CD4-positive, alpha-beta T cell treated with Interferon alpha-2 for 1 hour (primary cell): Measurements from ENCODE around the gene CIZ1.

Experiments
- DNase-seq, 2 donors: peaks; one replicate each; pipeline ENCODE4 v3.0.0-alpha.2; 2020 to 2022

Gene CIZ1

DNA sequence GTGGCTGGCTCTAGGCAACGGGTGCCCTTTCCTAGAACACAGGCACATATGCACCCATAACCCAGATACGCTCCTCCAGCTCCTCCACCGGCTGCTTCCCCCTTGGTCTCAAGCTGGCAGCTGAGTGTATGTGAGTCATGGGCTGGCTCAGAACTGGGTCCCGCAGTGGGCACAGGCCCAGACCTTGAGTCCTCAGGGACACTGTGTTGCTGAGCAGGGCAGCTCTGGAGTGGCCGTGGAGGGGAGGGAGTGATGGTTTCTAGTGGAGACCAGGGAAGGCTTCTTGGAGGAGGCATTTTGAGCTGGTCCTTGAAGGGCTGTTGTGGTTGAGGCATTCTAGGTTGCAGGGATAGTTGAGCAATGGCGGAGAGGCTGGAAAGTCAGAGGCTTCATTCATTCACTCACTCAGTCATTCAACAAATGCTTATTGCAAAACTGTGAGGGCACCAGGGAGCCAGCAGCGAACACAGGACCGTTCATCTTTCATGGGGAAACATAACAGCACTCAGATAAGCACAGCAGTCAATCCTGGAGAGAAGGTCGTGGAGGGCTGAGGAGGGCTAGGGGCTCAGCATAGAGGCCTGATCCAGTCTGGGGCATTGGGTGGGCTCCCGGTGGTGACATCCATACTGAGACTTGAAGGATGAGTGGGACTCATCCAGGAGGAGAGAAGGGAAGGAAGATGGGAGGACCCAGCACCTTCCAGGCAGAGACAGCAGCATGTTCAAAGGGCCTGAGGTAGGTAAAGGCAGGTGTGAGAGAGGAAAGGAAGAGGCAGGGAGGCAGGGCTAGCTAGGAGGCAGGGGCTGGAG, 29.0 kb downstream of the CIZ1 start:
- DNase-seq, result no peak

DNA sequence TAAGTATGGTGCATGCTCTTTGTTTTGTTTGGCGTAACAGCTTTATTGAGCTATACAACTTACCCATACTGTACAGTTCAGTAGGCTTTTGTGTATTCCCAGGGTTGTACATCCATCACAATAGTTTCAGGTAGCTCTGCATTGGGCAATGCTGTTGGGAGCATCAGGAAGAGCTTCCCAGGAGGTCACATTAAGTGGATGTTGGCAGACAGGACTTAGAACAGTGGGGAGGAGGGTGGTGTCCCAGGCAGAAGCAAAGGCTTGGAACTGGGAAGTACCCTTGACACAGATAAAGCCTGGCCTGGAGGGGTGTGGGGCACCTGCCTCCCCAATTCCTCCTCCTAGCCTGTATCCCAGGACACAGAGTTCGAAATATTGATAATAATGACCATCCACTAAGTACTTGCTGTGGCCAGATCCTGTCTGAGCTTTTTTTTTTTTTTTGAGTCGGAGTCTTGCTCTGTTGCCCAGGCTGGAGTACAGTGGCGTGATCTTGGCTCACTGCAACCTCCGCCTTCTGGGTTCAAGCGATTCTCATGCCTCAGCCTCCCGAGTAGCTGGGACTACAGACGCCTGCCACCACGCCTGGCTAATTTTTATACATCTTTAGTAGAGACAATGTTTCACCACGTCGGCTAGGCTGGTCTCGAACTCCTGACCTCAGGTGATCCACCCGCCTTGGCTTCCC, 30.0 kb downstream of the CIZ1 start:
- no peak for DNase-seq

DNA sequence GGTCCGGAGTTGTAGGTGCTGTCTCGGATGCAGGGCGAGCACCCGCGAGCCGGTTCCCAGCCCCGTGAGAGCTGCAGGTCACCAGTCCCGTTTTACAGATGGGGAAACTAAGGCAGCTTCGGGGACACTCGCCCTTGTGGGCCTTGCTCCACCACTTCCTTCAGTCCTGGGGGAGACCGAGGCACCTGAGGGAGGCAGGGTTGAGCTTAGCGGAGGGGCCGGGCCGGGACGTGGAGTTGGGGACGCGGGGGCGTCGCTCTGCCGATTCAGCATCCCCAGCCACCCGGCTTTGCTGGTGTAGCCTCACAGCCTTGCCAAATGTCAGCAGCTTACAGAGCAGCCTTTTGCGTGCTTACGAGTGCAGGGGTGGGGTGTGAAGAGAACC, 30.8 kb downstream of the CIZ1 start:
- DNase-seq, result peak in 1 of 2 donors; percentile 17

DNA sequence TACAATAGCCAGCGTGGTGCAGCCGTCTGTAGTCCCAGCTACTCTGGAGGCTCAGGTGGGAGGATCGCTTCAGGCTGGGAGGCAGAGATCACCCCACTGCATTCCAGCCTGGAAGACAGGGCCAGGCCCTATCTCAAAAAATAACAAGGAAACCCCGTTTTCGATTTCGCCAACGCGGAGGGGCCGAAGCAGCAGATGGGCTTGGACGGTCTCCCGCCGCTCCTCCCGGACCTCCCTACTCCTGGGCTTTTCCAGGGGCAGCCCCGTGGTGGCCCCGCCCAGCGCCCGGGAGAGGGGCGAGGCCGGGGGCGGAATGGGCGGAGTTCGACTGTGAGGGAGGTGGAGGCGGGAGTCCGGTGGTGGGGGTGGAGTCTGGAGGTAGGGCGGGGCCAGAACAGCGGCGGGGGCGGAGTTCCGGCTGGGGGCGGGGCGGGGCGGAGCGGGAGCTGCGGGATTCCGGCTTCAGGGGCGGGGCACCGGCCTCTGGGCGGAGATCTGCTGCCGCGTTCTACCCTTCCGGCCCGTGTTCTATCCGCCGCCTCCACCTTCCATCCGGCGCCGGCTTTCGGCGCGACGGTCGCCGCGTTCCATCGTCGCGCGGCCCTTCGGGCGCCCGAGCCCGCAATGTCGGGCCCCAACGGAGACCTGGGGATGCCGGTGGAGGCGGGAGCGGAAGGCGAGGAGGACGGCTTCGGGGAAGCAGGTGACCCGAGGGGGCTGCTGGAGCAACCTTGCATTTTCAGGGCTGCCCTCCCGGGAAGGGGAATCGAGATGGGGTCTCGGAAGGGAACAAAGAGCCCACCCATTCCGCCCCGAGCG, 31.4 kb downstream of the CIZ1 start, which contains the start of gene BBLN:
BBLN (plus strand) TSS at position 482 of the 819 bp plus-strand sequence; CDS start at position 625, 143 bp downstream.
- DNase-seq, result peak; percentile 93 to 94

DNA sequence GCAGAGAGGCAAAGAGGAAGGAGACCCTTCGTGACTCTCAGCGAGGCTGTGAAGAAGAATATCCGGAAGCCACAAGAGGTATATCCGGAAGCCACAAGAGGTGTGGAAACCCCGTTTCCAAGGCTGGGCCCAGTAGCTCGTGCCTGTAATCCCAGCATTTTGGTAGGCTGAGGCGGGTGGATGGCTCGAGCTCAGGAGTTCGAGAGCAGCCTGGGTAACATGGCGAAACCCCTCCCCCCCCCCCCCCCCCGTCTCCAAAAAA, 31.9 kb downstream of the CIZ1 start:
- peak; percentile 44 to 73 for DNase-seq

DNA sequence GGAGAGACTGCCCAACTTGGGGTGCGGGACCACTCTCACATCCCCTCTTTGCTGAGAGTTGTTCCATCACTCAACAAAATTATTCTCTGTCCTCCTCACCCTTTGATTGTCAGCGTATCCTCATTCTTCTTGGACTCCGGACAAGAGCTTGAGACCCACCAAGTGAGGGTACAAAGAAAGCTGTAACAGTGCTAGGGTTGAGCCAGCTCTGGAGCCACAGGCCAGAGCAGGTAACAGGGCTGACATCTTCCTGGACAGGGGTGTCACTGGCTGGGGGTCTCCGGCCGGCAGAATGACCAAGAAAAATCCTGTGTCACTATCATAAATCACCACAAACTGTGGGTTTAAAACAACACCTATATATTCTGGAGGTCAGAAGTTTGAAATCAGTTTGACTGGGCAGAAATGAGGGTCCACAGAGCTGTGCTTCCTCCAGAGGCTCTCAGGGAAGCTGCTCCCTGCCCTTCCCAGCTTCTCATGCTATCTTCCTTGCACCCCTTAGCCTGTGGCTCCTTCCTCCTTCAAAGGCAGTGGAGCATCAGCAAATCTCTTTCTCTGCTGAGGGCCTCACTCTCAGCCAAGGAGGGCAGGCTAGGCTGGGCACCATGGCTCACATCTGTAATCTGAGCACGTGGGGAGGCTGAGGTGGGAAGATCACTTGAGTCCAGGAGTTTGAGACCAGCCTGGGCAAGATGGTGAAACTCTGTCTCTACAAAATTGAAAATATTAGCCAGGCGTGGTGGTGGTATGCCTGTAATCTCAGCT, 35.5 kb downstream of the CIZ1 start:
- DNase-seq, result no peak

DNA sequence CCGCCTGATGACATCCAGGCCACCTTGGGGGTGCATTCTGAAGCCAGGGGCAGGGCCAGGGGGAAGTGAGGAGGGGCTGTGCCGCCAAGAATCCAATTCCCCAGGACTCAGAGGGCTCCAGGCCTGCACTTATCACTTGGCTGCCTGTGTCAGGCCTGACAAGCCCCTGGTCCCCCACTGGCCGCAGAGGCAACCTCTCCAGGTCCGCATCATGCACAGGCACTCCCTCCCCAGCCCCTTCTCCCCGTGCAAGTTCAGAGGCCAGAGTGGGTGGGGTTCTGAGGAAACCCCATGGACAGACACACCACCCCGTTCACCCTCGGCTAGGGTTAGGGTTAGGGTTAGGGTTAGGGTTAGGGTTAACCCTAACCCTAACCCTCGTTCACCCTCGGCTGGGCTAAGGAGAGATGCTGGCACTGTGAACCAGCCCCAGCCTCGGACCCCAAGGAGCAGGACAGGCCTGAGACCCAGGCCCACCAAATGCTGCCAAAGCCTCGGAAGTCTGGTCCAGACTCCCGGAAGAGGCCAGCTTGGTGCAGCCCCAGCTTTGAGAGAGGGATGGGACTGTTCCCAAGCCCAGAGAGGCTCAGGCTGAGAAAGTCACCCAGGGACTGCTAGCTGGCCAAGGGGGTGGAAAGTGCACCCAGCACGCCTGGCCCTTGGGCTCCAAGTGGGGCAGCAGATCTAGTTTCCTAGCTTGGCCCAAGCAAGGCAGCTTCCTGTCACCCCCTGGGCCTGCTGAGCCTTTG, 37.3 kb downstream of the CIZ1 start:
- DNase-seq, result no peak

DNA sequence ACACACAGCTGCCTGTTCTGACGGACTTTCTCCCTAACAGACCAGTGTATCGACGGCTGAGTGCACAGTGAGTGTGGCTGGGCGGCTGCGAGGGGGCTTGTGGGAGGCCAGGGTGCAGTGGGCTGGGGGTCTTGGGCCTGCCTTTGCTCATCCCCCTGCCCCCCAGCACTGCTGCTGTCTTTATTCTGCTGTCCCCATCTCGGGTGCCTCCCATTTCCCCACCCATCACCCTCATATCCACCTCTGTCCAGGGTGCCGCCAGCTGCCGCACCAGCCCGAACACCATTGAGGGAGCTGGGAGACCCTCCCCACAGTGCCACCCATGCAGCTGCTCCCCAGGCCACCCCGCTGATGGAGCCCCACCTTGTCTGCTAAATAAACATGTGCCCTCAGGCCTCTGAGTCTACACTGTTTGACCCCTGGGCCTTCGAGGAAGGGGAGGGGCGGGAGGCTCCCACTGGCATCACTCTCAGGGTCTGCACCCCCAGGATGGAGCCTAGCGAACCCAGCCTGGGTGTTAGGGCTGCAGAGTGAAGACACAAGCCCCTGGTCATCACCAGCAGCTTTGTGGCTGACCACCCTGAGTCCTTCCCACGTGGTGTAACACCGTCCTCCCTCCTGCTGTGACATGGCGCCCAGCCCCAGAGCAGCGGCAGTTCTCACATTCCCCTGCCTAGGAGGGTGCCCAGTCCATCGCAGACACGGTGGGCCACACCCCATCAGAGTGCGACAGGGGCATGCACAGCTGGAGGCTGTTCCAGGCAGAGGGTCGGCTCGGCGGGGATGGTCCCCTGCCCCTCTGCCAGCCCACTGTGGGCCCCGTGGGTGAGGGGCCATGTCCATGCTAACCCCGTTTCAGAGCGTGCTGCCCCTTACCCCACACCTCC, 38.1 kb downstream of the CIZ1 start:
- no peak for DNase-seq

DNA sequence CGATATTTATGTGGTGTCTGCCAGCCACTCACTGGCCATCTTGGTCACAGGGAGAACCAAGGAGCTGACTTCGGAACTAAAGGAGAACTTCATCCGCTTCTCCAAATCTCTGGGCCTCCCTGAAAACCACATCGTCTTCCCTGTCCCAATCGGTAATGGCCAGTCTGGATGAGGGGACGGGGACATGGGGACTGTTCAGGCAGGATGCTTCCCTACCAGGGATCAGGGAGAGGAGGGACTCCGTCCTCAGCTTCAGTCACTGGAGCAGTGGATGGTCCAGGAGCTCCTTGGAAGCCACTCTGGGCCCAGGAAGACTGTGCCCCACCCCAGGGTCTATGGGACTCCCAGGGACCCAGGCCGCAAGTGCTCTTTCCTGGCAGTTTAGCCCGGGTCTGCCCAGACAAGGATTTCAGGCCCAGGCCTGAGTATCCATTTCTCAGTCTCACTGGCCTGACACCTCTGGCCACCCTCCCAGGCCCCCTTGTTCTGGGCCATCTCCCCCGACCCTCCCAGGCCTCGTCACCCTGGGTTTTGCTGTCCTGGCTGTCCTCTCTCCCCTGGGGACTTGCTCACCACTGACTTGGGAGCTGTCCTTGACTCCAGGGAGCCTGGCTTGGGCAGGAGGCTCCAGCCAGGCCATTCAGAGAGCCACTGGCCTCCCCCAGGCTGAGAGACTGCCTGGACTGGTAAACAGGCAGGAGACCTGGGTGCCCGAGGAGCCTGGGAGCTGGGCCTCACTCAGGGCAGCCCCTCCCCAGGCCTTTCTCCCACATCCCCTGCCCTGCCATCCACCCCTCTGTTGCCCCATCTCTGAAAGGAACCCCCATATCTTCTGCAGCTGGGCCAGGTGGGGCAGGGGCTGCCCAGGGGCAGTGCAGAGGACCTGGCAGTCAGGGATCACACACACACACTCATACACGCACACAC, 39.0 kb downstream of the CIZ1 start:
- DNase-seq, result no peak

DNA sequence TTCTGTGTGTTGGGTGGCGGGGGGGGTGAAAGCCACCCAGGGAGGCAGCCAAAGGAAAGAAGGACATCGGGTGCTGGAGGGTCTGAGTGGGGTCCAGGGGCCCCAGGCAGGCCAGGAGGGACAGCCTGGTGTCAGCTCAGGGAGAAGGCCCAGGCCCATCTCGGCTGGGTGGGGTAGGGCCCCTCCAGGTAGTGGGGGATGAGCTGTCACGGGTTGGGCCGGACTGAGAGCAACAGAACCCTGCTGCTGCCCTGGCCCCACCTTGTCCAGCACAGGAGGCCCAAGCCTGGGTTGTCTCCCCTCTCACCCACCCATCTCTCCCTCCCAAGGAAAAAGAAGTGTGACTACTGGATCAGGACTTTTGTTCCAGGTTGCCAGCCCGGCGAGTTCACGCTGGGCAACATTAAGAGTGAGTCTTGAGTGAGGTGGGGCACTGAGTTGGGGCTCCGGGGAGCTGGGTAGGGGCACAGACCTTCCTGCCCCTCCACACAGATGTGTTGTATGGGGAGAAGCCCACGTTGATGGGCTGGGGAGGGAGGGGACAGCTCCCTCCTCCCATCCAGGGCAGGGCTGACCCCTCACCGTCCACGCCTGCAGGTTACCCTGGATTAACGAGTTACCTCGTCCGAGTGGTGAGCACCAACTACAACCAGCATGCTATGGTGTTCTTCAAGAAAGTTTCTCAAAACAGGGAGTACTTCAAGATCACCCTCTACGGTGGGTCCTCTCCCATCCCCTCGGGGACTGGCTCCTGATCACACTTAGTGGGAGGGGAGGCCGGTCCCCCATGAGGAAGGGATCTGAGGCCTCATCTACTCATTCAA, 39.9 kb downstream of the CIZ1 start:
- DNase-seq, result no peak

DNA sequence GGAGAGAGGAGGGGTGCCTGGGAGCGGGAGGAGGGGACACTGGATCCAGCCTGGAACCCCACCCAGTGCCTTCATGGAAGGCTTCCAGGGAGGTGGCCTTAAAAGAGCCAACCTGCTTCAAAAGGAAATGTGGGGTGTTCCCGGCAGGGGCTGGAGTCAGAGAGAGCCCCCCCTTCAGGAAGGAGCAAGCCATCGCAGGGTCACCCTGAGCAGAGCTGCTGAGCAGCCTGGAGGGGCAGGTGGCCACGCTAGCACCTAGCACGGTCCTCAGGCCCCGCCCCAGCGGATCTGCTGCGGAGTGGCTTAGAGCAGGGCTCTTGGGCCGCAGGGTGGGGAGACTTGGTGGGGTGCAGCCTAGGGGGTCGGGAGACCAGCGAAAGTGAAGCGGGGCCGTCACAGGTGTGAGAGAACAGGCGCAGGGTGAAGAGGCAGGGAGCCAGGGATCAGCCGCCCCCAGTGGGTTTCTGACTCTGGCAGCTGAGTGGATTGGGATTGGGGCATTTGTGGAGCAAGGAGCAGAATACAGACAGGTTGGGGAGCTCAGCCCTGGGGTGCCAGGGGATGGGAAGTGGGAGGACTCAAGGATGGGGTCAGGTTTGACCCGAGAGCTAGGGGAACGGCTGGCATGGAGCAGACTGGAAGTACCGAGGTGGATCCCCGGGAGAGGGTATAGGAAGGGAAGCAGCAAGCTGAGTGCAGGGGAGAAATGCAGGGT, 40.6 kb downstream of the CIZ1 start:
- no peak for DNase-seq

DNA sequence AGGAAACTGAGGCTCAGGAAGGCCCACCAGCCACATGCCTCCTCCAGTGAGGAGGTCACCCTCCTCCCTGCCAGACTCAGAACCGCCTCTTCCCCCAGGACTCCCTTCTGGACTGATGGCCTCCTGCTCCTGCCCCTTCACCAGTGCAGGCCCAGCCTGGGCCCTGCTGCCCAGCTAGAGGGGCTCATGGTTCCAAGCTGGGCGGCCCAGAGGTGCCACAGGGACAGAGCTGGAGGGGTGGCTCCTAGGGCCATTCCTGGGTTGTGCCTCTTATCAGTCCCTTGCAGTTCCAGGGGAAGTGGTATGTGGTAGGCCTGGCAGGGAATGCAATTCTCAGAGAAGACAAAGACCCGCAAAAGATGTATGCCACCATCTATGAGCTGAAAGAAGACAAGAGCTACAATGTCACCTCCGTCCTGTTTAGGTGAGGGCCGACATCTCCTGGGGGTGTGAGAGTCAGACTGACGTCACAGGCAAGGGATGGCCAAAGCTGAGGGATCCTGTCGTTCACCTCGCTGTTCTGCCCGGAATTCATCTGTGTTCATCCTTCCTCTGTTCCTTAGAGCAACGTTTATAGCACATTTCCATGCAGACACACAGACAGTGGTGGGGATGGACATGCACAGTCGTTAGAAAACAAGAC, 41.3 kb downstream of the CIZ1 start:
- DNase-seq, result no peak

DNA sequence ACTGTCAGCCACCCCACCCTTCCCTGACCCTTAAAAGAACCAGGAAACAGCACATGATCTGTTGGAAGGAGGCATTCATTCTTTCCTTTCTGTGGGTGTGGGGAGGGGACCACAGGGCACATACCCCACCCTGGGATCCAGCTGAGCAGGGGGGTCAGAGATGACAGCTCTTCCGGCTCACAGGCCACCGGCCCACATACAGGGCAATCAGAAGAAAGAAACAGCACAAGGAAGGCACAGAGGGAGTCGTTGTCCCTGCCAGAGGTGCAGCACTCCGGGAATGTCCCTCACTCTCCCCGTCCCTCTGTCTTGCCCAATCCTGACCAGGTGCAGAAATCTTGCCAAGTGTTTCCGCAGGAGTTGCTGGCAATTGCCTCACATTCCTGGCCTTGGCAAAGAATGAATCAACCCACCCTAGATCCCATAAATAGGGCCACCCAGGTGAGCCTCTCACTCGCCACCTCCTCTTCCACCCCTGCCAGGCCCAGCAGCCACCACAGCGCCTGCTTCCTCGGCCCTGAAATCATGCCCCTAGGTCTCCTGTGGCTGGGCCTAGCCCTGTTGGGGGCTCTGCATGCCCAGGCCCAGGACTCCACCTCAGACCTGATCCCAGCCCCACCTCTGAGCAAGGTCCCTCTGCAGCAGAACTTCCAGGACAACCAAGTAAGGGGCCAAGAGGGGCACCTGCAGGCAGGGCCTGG, 42.2 kb downstream of the CIZ1 start, which contains the start of gene LCN2:
LCN2 (plus strand) TSS at position 453 of the 701 bp plus-strand sequence; CDS start at position 526, 73 bp downstream.
- no peak for DNase-seq

DNA sequence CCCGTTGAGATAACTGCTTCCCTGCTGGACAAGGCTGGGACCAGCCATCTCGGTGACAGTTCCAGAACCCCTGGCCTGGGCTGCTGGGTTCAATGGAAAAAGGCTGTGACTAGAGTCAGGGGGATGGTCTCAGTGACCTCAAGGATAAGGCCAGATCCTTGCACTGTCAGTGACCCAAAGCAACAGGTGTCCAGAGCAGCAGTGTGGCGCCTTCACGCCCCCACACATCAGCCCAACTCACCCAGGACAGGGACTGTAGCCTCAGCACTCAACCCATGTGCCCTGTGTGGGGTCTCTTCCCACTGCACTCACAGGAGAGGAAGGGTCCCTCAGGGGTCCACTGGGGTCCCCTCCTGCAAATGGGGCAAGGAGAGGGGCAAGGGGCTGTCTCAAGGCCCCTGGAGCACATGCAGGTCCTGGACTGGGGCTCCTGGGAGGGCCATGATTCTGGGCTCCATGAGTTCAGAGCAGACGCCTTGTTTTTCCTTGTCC, 42.8 kb downstream of the CIZ1 start:
- no peak for DNase-seq

DNA sequence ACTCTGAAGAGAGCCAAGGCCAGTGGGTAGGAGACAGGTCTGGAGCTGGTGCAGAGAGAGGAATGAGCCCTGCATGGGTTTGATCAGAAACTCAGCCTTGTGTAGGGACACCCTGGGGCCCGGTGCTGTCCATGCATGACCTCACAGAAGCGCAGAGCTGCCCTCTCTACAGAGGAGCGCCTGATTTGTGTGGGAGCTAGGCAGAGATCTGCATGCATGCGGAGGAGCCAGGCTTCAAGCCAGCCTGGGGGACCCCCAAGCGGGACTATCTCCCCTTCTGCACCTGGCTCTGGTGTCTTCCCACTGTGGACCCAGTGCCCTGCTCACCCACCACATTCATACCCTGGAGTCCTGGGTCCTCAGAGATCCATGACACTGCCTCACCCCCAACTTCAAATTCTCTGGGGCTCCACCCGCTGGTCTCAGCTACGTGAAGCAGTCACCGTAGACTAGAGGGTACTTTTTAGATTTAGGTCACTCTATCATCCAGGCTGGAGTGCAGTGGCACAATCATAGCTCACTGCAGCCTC, 44.7 kb downstream of the CIZ1 start:
- DNase-seq, result no peak

DNA sequence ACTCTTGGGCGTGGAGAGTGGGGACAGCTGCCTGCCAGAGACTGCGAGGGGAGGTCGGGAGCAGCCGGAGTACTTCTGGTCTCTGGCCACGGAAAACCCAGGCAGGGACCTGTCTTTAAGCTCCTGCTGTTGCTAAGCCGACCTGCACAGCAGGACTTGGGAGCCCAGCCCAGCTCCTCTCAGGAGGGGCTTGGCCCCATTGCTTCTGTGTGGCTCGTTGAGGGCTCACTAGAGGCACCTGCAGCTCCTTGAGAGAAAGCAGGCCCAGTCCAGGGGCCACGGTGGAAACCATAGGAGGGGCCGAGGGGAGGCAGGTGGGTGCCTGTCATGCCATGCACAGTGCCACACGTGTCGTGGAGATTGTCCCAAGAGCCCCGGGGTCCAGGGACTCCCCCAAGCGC, 45.4 kb downstream of the CIZ1 start:
- no peak for DNase-seq

DNA sequence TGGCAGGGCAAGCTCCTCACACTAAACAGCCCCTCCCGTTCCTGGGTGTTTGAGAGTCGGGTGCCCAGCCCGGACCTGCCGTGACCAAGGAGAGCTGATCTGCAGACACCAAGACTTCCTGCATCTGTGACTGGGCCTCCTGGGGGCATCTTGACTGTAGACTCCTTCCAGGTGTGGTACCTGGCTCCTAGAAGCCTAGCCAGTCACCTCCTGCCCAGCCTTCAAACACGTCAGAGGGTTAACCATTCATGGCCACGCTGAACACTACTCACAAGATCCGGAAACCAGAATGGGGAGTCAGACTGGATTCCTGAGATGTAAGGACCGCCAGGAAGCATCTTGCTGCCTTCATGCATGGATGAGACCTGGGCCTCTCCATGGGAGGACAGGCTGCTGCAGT, 45.8 kb downstream of the CIZ1 start:
- DNase-seq, result no peak
